IMR-90 (cell line): Measurements from ENCODE around the gene RGS14.

Experiments used
- BHLHE40 ChIP-seq: fragments of 150-350 bp; IDR thresholded peaks from 2 replicates; pipeline ENCODE4 v1.6.1; 2016; ENCODE audit warnings: mild to moderate bottlenecking, low read depth, low read length
- CEBPB ChIP-seq: IDR thresholded peaks from 2 replicates; pipeline ENCODE4 v1.6.1; 2012; ENCODE audit warnings: low read depth, low read length, improper control_type of control experiment
- FOS ChIP-seq: fragments of 150-350 bp; IDR thresholded peaks from 2 replicates; pipeline ENCODE4 v1.6.1; 2016; ENCODE audit warnings: low read depth, low read length
- MAZ ChIP-seq: IDR thresholded peaks from 2 replicates; pipeline ENCODE4 v1.6.1; 2012; ENCODE audit warnings: low read depth, mild to moderate bottlenecking, low read length, improper control_type of control experiment, moderate library complexity, borderline replicate concordance
- POLR2A ChIP-seq: IDR thresholded peaks from 2 replicates; pipeline ENCODE4 v1.6.1; 2012; ENCODE audit warnings: mild to moderate bottlenecking, low read depth, low read length
- RFX5 ChIP-seq: IDR thresholded peaks from 2 replicates; pipeline ENCODE4 v1.8.0; 2012; ENCODE audit warnings: low read depth, mild to moderate bottlenecking, low read length, moderate library complexity
- TF ChIP-seq, protein P1 (sequence below): conservative IDR thresholded peaks from 2 replicates; pipeline ENCODE4 v1.5.1; 2012; ENCODE audit warnings: mild to moderate bottlenecking, low read depth, low read length, improper control_type of control experiment

DNA sequence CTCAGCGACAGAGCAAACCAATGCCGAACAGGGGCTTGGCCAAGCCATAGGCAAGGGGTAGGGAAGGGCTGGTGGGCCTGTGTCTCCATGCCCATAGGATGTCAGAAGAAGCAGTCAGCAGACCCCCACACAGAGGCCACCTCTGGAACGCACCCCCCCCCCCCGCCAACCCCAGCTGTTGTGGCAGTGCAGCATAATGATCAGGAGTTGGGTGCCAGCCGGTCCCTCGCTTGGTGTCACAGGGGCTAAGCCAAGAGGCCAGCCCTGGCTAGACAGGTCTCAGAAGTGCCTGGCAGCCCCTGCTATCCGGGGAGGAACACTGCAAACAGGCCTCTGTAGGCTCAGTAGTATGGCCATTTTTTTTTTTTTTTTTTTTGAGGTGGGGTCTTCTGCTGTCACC lies 42.3 kb upstream of the RGS14 start:
- TF ChIP-seq, protein P1, sequence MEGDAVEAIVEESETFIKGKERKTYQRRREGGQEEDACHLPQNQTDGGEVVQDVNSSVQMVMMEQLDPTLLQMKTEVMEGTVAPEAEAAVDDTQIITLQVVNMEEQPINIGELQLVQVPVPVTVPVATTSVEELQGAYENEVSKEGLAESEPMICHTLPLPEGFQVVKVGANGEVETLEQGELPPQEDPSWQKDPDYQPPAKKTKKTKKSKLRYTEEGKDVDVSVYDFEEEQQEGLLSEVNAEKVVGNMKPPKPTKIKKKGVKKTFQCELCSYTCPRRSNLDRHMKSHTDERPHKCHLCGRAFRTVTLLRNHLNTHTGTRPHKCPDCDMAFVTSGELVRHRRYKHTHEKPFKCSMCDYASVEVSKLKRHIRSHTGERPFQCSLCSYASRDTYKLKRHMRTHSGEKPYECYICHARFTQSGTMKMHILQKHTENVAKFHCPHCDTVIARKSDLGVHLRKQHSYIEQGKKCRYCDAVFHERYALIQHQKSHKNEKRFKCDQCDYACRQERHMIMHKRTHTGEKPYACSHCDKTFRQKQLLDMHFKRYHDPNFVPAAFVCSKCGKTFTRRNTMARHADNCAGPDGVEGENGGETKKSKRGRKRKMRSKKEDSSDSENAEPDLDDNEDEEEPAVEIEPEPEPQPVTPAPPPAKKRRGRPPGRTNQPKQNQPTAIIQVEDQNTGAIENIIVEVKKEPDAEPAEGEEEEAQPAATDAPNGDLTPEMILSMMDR, result no peak
- no peak for TF ChIP-seq POLR2A
- no peak for TF ChIP-seq RFX5
- no peak for TF ChIP-seq FOS
- TF ChIP-seq CEBPB, result no peak
- no peak for TF ChIP-seq MAZ
- TF ChIP-seq BHLHE40, result no peak
